Activated CD8-positive, alpha-beta memory T cell treated with anti-CD3 and anti-CD28 coated beads, Interleukin-2, amount 10 ng/mL, durations not matched to agents 7 days and 5 days (primary cell): ENCODE data around the gene RNF111. TPM values are rescaled to one million over a fixed set of nuclear protein-coding genes. Genes with fewer than 3 reads are reported as not detected.

Experiments
- ATAC-seq: fragments of 150-1000 bp; cut with Tn5 transposase; one replicate; pipeline ENCODE4 v1.10.0; 2021; ENCODE audit warnings: moderate library complexity
- CTCF ChIA-PET: fragments of 350-600 bp; sonication (Branson Sonifier 250); formaldehyde crosslinking; loops from one replicate; lab custom pipeline; 2021; ENCODE audit warnings: antibody characterized with exemption; lab: Charles Lee
- DNase-seq: peaks from one replicate; pipeline ENCODE4 v3.0.0-alpha.2; 2020
- H3K27ac Mint-ChIP-seq: one replicate; pipeline ENCODE4 v1.8.0; 2021; ENCODE audit warnings: mild to moderate bottlenecking, mixed read lengths
- H3K27me3 Mint-ChIP-seq: one replicate; pipeline ENCODE4 v1.8.0; 2021; ENCODE audit warnings: mixed read lengths
- H3K36me3 Mint-ChIP-seq: one replicate; pipeline ENCODE4 v1.8.0; 2021; ENCODE audit warnings: mild to moderate bottlenecking, mixed read lengths
- H3K4me1 Mint-ChIP-seq: one replicate; pipeline ENCODE4 v1.8.0; 2021; ENCODE audit warnings: mixed read lengths
- H3K4me3 Mint-ChIP-seq: one replicate; pipeline ENCODE4 v1.8.0; 2021; ENCODE audit warnings: mild to moderate bottlenecking, moderate library complexity, mixed read lengths
- H3K9me3 Mint-ChIP-seq: one replicate; pipeline ENCODE4 v1.8.0; 2022; ENCODE audit warnings: low read depth, mixed read lengths
- total RNA-seq, 2 experiments: library from RNA; stranded (reverse); gene quantifications; one replicate each; pipeline ENCODE4 v1.2.3, GENCODE V29; 2021

The RNF111 gene
- total RNA-seq, 2 experiments from 2014 or later: 39.7 to 39.8 TPM

GRCh38 chr15:59011262-59011952 lies 23.9 kb downstream of the RNF111 start:
- Mint-ChIP-seq H3K4me1 (peaks cover 6% of the 10 kb centered on the region), H3K9me3 (no peaks in the 10 kb centered on the region), H3K27me3 (no peaks in the 10 kb centered on the region), H3K27ac (no peak overlapping the region), H3K36me3 (peaks cover 23% of the 10 kb centered on the region), H3K4me3 (no peak overlapping the region)
- CTCF ChIA-PET: no interaction called here
- DNase-seq: no peak
- no peak for ATAC-seq

GRCh38 chr15:59013246-59013873 lies 25.9 kb downstream of the RNF111 start:
- ATAC-seq (no peak), DNase-seq (no peak)
- Mint-ChIP-seq H3K27ac (no peak overlapping the region), H3K36me3 (peaks cover 21% of the 10 kb centered on the region), H3K27me3 (no peaks in the 10 kb centered on the region), H3K4me1 (peaks cover 6% of the 10 kb centered on the region), H3K9me3 (no peaks in the 10 kb centered on the region), H3K4me3 (no peak overlapping the region)
- CTCF ChIA-PET: no interaction called here

- ATAC-seq (no peak), DNase-seq (no peak)
- Mint-ChIP-seq H3K27me3 (no peaks in the 10 kb centered on the region), H3K36me3 (peaks cover 18% of the 10 kb centered on the region), H3K9me3 (no peaks in the 10 kb centered on the region), H3K4me3 (no peak overlapping the region), H3K27ac (no peak overlapping the region), H3K4me1 (peaks cover 6% of the 10 kb centered on the region)
- CTCF ChIA-PET: no interaction called here
Measured at GRCh38 chr15:59014068-59014467, 26.6 kb downstream of the RNF111 start.

- Mint-ChIP-seq H3K36me3 (peaks cover 17% of the 10 kb centered on the region), H3K27me3 (no peaks in the 10 kb centered on the region), H3K4me3 (no peak overlapping the region), H3K27ac (no peak overlapping the region), H3K9me3 (no peaks in the 10 kb centered on the region), H3K4me1 (peaks cover 2% of the 10 kb centered on the region)
- DNase-seq: no peak
- CTCF ChIA-PET: interaction anchor here (1.3 kb wide), 1 partner anchor 37 kb away, joined by 4 read pairs; no protein-coding TSS in a partner anchor
- no peak for ATAC-seq
Measured at GRCh38 chr15:59017449-59017848, 30.0 kb downstream of the RNF111 start.

- Mint-ChIP-seq H3K4me1 (peaks cover 2% of the 10 kb centered on the region), H3K9me3 (no peaks in the 10 kb centered on the region), H3K27me3 (no peaks in the 10 kb centered on the region), H3K27ac (no peak overlapping the region), H3K4me3 (no peak overlapping the region), H3K36me3 (peaks cover 19% of the 10 kb centered on the region)
- CTCF ChIA-PET: no interaction called here
- DNase-seq (no peak), ATAC-seq (no peak)
Measured at GRCh38 chr15:59018833-59019232, 31.4 kb downstream of the RNF111 start.

- CTCF ChIA-PET: no interaction called here
Measured at GRCh38 chr15:59020322-59020721, 32.9 kb downstream of the RNF111 start.

GRCh38 chr15:59022188-59022587 lies 34.7 kb downstream of the RNF111 start:
- CTCF ChIA-PET: no interaction called here
- Mint-ChIP-seq H3K9me3 (no peaks in the 10 kb centered on the region), H3K4me3 (no peak overlapping the region), H3K4me1 (peaks cover 4% of the 10 kb centered on the region), H3K27me3 (no peaks in the 10 kb centered on the region), H3K36me3 (peaks cover 22% of the 10 kb centered on the region), H3K27ac (no peak overlapping the region)
- no peak for DNase-seq
- no peak for ATAC-seq

More at GRCh38 chr15:59020322-59020721, 32.9 kb downstream of the RNF111 start:
- no peak for ATAC-seq
- no peak for DNase-seq
- Mint-ChIP-seq H3K36me3 (peaks cover 20% of the 10 kb centered on the region), H3K27me3 (no peaks in the 10 kb centered on the region), H3K9me3 (no peaks in the 10 kb centered on the region), H3K4me1 (peaks cover 2% of the 10 kb centered on the region), H3K27ac (no peak overlapping the region), H3K4me3 (no peak overlapping the region)

- no peak for DNase-seq
- Mint-ChIP-seq H3K27me3 (no peaks in the 10 kb centered on the region), H3K4me1 (peaks cover 17% of the 10 kb centered on the region), H3K36me3 (peaks cover 35% of the 10 kb centered on the region), H3K9me3 (no peaks in the 10 kb centered on the region), H3K4me3 (no peak overlapping the region), H3K27ac (no peak overlapping the region)
- ATAC-seq: no peak
- CTCF ChIA-PET: no interaction called here
Measured at GRCh38 chr15:59026207-59026606, 38.7 kb downstream of the RNF111 start.

- H3K27me3 Mint-ChIP-seq: no peaks in the 10 kb centered on the region
- peaks cover 47% of the 10 kb centered on the region for H3K36me3 Mint-ChIP-seq
- no peak overlapping the region for H3K27ac Mint-ChIP-seq
- ATAC-seq (no peak), DNase-seq (no peak)
- H3K4me3 Mint-ChIP-seq: no peak overlapping the region
- H3K9me3 Mint-ChIP-seq: no peaks in the 10 kb centered on the region
- CTCF ChIA-PET: interaction anchor here (1.4 to 1.5 kb wide), 2 partner anchors 10 to 13 kb away, joined by 4 to 5 read pairs; no protein-coding TSS in a partner anchor
- peaks cover 24% of the 10 kb centered on the region for H3K4me1 Mint-ChIP-seq
Measured at GRCh38 chr15:59028387-59028955, 41.0 kb downstream of the RNF111 start.

- DNase-seq (no peak), ATAC-seq (peak; percentile 30)
- CTCF ChIA-PET: interaction anchor here (1.4 to 1.5 kb wide), 2 partner anchors 9 to 12 kb away, joined by 4 to 5 read pairs; no protein-coding TSS in a partner anchor
- H3K27ac Mint-ChIP-seq: no peak overlapping the region
- no peak overlapping the region for H3K4me3 Mint-ChIP-seq
- peaks cover 24% of the 10 kb centered on the region for H3K4me1 Mint-ChIP-seq
- H3K27me3 Mint-ChIP-seq: no peaks in the 10 kb centered on the region
- peaks cover 48% of the 10 kb centered on the region for H3K36me3 Mint-ChIP-seq
- H3K9me3 Mint-ChIP-seq: no peaks in the 10 kb centered on the region
Measured at GRCh38 chr15:59029554-59029953, 42.1 kb downstream of the RNF111 start.

GRCh38 chr15:59035201-59035600 lies 47.7 kb downstream of the RNF111 start:
- ATAC-seq (no peak), DNase-seq (no peak)
- CTCF ChIA-PET: no interaction called here
- H3K27ac Mint-ChIP-seq: no peak overlapping the region
- H3K4me3 Mint-ChIP-seq: no peak overlapping the region
- peaks cover 31% of the 10 kb centered on the region for H3K4me1 Mint-ChIP-seq
- peaks cover 59% of the 10 kb centered on the region for H3K36me3 Mint-ChIP-seq
- no peaks in the 10 kb centered on the region for H3K27me3 Mint-ChIP-seq
- peaks cover 3% of the 10 kb centered on the region for H3K9me3 Mint-ChIP-seq

GRCh38 chr15:59039225-59039624 lies 51.8 kb downstream of the RNF111 start:
- ATAC-seq: peak; percentile 49
- peak overlapping the region; percentile 68 for H3K27ac Mint-ChIP-seq
- no peaks in the 10 kb centered on the region for H3K27me3 Mint-ChIP-seq
- H3K4me3 Mint-ChIP-seq: no peak overlapping the region
- CTCF ChIA-PET: interaction anchor here (1.1 to 1.2 kb wide), 2 partner anchors 12 to 83 kb away, joined by 3 to 6 read pairs; no protein-coding TSS in a partner anchor
- DNase-seq: no peak
- peaks cover 37% of the 10 kb centered on the region for H3K4me1 Mint-ChIP-seq
- peaks cover 51% of the 10 kb centered on the region for H3K36me3 Mint-ChIP-seq
- H3K9me3 Mint-ChIP-seq: peaks cover 3% of the 10 kb centered on the region

GRCh38 chr15:59042041-59042440 lies 54.6 kb downstream of the RNF111 start:
- no peak for ATAC-seq
- Mint-ChIP-seq H3K9me3 (no peaks in the 10 kb centered on the region), H3K36me3 (peaks cover 34% of the 10 kb centered on the region), H3K4me1 (peaks cover 32% of the 10 kb centered on the region), H3K27me3 (no peaks in the 10 kb centered on the region), H3K27ac (no peak overlapping the region), H3K4me3 (no peak overlapping the region)
- CTCF ChIA-PET: interaction anchor here (0.7 to 2.2 kb wide), 3 partner anchors 9 to 13 kb away, joined by 3 to 6 read pairs (median 4); no protein-coding TSS in a partner anchor
- DNase-seq: no peak
